Prostate gland (tissue), 2 donors: ENCODE data around the gene REPIN1. TPM values are rescaled to one million over a fixed set of nuclear protein-coding genes. Genes with fewer than 3 reads are reported as not detected.

Experiments used
- DNase-seq: peaks from one replicate; pipeline ENCODE4 v3.0.0-alpha.2; 2019; ENCODE audit warnings: low spot score
- H3K27ac ChIP-seq, 2 donors: fragments of 200-600 bp; sonication (generic); 2 replicates each; pipeline ENCODE4 v1.5.1; 2017 to 2019
- H3K27me3 ChIP-seq: fragments of 200-600 bp; sonication (generic); replicated peaks from 2 replicates; pipeline ENCODE4 v1.5.1; 2019; ENCODE audit not compliant: insufficient read depth
- H3K36me3 ChIP-seq, 2 donors: fragments of 200-600 bp; sonication (generic); 1 replicate in 1 of 2; 2 replicates in 1 of 2; pipeline versions ENCODE4 v1.5.1 to v1.8.1; 2017 to 2019
- H3K4me1 ChIP-seq: fragments of 200-600 bp; sonication (generic); replicated peaks from 2 replicates; pipeline ENCODE4 v1.5.1; 2019
- H3K4me3 ChIP-seq, 2 donors: fragments of 200-600 bp; sonication (generic); 2 replicates each; pipeline ENCODE4 v1.5.1; 2017 to 2019
- H3K9me3 ChIP-seq: fragments of 200-600 bp; sonication (generic); 2 replicates; pipeline ENCODE4 v1.5.1; 2017
- POLR2A ChIP-seq: fragments of 450-650 bp; IDR thresholded peaks from one replicate; pipeline ENCODE4 v1.6.1; 2016; ENCODE audit warnings: antibody characterized with exemption, mild to moderate bottlenecking
- POLR2AphosphoS5 ChIP-seq: sonication (generic); formaldehyde crosslinking; IDR thresholded peaks from one replicate; pipeline ENCODE4 v1.6.1; 2017; ENCODE audit warnings: antibody characterized with exemption
- WGBS: methylation state at CpG from one replicate; pipeline ENCODE4 v1.1.5; 2018; 5-methylcytosine and 5-hydroxymethylcytosine counted together
- intact Hi-C: fragments of 100-400 bp; cut with DNase I; formaldehyde crosslinking; loops from one replicate; pipeline ENCODE4 v1.14.2; 2022
- total RNA-seq, 2 donors: library from RNA; depleted of rRNA; stranded (reverse); fragments of >200 nt; gene quantifications; one replicate each; pipeline ENCODE4 v1.1.0, GENCODE V29; 2016
- TF ChIP-seq, protein P1 (sequence below), 4 experiments: fragments of 200-600 bp in 2 of 4; fragments of 450-650 bp in 2 of 4; sonication (generic) in 2 of 4; IDR thresholded peaks; 1 replicate in 3 of 4; 2 replicates in 1 of 4; pipeline ENCODE4 v1.5.1; 2016 to 2019; ENCODE audit warnings: antibody characterized with exemption in 4 of 4, mild to moderate bottlenecking in 2 of 4, moderate library complexity in 2 of 4

Gene REPIN1
- total RNA-seq, 2 donors from 2014 or later: 150 to 171 TPM

DNA sequence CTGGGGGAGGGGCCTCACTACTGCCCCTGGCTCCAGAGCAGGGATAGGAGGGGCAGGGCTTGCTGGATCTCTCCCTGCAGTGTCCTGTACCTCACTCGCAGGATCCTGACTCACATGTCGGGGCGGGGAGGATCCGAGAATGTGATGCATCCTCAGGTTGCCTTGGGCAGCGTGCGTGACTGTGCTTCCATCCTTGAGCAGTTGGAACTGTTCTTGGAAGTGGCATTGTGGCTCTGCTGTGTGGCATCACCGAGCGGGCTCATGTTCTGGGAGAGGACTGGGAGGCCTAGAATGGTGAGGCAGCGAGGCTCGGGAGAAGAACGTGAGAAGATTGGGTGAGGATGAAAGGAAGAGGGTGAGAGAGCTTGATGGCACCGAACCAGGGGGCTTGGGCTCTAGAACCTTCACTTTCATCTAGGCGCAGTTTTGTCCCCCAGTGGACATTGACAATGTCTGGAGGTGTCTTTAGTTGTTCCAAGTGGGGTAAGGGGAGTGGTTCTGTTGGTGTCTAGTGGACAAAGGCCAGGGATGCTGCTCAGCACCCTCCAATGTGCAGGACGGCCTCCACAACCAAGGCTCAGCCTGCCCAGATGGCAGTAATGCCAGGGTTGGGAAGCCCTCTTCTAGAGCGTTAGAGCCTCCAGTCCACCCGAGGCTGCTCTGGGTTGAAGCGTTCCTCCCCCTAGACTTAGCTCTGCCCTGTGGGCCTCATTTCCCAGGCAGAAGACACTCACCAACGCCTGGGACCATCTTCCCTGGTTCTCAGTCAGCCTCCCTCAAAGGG lies 35.6 kb upstream of the REPIN1 start:
- Histone ChIP-seq H3K27ac (no peak overlapping the region), H3K4me3 (no peak overlapping the region), H3K4me1 (no peaks in the 10 kb centered on the region), H3K27me3 (no peaks in the 10 kb centered on the region), H3K36me3 (no peaks in the 10 kb centered on the region), H3K9me3 (no peaks in the 10 kb centered on the region)
- DNase-seq: no peak
- no peak for TF ChIP-seq POLR2AphosphoS5
- TF ChIP-seq, protein P1, sequence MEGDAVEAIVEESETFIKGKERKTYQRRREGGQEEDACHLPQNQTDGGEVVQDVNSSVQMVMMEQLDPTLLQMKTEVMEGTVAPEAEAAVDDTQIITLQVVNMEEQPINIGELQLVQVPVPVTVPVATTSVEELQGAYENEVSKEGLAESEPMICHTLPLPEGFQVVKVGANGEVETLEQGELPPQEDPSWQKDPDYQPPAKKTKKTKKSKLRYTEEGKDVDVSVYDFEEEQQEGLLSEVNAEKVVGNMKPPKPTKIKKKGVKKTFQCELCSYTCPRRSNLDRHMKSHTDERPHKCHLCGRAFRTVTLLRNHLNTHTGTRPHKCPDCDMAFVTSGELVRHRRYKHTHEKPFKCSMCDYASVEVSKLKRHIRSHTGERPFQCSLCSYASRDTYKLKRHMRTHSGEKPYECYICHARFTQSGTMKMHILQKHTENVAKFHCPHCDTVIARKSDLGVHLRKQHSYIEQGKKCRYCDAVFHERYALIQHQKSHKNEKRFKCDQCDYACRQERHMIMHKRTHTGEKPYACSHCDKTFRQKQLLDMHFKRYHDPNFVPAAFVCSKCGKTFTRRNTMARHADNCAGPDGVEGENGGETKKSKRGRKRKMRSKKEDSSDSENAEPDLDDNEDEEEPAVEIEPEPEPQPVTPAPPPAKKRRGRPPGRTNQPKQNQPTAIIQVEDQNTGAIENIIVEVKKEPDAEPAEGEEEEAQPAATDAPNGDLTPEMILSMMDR (IDR thresholded peaks at IDR 0.05): no peak
- no peak for TF ChIP-seq POLR2A
- intact Hi-C loops: no loop called here
- 92% methylated on average over 18 of the region's 18 CpGs for WGBS

DNA sequence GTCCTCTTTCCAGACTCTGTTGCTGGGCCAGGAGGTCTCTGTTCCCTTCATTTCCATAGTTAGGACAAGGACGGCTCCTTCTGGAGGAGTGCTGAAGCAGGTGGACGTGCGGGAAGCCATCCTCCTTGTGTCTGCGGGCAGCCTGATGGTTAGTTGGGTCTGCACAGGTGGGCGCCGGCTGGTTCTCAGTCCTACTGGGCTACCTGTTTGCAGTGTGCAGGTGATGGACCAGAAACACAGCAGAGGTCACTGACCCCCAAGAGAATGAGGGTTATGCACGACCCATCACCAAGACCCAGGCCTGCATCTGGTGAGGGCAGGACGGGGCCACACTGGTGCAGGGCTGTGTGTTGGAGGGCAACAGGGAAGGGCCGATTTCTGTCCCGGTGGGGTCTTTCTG lies 35.0 kb upstream of the REPIN1 start:
- H3K27me3 ChIP-seq: no peaks in the 10 kb centered on the region
- H3K4me1 ChIP-seq: no peaks in the 10 kb centered on the region
- H3K36me3 ChIP-seq: no peaks in the 10 kb centered on the region
- intact Hi-C loops: no loop called here
- no peak overlapping the region for H3K4me3 ChIP-seq
- WGBS: 97% methylated on average over 10 of the region's 10 CpGs
- no peak for DNase-seq
- TF ChIP-seq POLR2A (no peak), POLR2AphosphoS5 (no peak)
- TF ChIP-seq, protein P1 (IDR thresholded peaks at IDR 0.05): no peak
- H3K27ac ChIP-seq: no peak overlapping the region
- no peaks in the 10 kb centered on the region for H3K9me3 ChIP-seq

DNA sequence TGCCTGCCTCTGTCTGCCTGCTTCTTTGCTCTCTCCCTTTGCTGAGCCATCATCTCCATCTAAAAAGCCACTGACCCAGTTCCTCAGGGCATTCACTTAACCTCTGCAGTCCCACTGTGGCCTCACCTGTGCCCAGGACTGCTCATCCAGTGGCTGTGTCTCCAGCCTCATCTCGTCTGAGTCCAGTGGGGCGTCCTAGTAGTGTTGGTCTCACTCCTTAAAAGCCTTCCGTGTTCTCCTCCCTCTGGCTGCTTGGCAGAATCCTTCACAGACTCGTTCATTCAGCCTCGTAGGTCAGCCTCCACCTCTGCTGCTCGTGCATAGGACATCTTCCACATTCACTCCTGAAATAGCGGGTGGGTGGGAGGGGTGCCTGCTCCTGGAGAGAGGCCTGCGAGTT lies 34.5 kb upstream of the REPIN1 start:
- Histone ChIP-seq H3K27me3 (no peaks in the 10 kb centered on the region), H3K27ac (peak overlapping the region in 1 of 2 donors; percentile 51), H3K4me1 (no peaks in the 10 kb centered on the region), H3K36me3 (no peaks in the 10 kb centered on the region), H3K9me3 (no peaks in the 10 kb centered on the region), H3K4me3 (no peak overlapping the region)
- 86% methylated on average over 8 of the region's 8 CpGs for WGBS
- DNase-seq: no peak
- intact Hi-C loops: no loop called here
- no peak for TF ChIP-seq POLR2AphosphoS5
- TF ChIP-seq, protein P1 (IDR thresholded peaks at IDR 0.05): no peak
- TF ChIP-seq POLR2A: no peak

DNA sequence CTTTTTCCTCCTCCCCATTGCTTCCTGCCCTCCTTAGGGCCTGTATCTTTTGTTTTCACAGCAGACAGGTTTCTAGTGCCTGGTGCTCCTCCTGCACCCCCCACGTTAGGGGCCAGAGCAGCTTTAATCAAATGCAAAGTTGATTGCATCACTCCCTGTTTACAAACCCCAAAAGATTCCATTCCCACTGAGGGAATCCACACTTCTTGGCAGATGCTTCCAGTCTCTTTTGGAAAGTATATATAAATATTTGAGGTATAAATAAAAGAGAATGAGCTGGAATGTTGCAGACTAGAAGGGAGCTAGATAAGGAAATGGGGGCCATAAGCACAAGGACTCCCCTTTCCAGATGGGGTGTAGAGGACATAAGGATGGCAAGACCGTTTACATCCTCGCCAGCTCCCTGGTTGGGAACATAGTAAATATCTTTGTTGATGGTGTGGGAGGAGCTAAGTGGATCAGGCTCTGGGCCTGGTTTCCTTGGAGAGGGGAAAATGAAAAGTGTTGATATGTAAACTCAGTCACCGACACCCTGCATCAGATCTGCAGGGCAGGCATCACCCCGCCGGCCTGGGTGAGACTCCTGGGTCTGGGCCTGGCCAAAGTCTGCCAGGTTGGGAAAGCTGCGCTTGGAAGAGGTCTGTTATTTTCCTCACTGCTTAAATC lies 33.4 kb upstream of the REPIN1 start:
- no peak for DNase-seq
- TF ChIP-seq POLR2A: no peak
- TF ChIP-seq, protein P1 (IDR thresholded peaks at IDR 0.05): no peak

DNA sequence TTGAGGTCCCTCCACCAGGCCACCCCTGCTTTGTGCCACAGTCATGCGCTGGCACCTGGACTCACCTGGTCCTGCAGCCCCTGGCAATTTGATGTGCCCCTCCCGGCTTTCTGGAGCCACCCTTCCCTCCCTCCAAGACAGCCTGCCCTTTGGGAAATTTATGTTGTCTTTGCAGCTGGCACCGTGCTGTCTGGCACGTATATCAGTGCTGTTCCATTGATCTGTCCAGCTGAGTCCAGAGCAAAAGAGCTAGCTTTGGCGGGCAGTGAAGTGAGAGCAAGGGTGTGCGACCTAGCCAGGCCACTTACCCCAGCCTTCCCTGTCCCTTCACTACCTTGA lies 32.9 kb upstream of the REPIN1 start:
- Histone ChIP-seq H3K4me3 (no peak overlapping the region), H3K27me3 (no peaks in the 10 kb centered on the region), H3K9me3 (no peaks in the 10 kb centered on the region), H3K4me1 (no peaks in the 10 kb centered on the region), H3K27ac (peak overlapping the region; percentile 21 to 51), H3K36me3 (no peaks in the 10 kb centered on the region)
- intact Hi-C loops: no loop called here
- WGBS: 39% methylated on average over 6 of the region's 6 CpGs
- DNase-seq: no peak
- TF ChIP-seq, protein P1 (IDR thresholded peaks at IDR 0.05): no peak
- no peak for TF ChIP-seq POLR2AphosphoS5

More for the DNA sequence above, 33.4 kb upstream of the REPIN1 start:
- H3K4me3 ChIP-seq: no peak overlapping the region
- no peaks in the 10 kb centered on the region for H3K4me1 ChIP-seq
- H3K27me3 ChIP-seq: no peaks in the 10 kb centered on the region
- intact Hi-C loops: no loop called here
- peak overlapping the region; percentile 21 to 51 for H3K27ac ChIP-seq
- H3K36me3 ChIP-seq: no peaks in the 10 kb centered on the region
- no peaks in the 10 kb centered on the region for H3K9me3 ChIP-seq
- 32% methylated on average over 7 of the region's 7 CpGs for WGBS
